ENCODE results near the gene VGLL4. TPM values are rescaled to one million over a fixed set of nuclear protein-coding genes. Genes with fewer than 3 reads are reported as not detected.

VGLL4 gene
- total RNA-seq, 1 experiment from 2014 or later, result 26.9 TPM

- H3K36me3 ChIP-seq (ENCODE audit: control insufficient read depth in 1 of 2, insufficient read depth in 2 of 2, low read length in 2 of 2), result no peaks in the 10 kb centered on the region
- H4K20me1 ChIP-seq (ENCODE audit: insufficient read depth), result no peaks in the 10 kb centered on the region
- H3K27me3 ChIP-seq (ENCODE audit: insufficient read depth, low read length), result no peaks in the 10 kb centered on the region
- H3K4me3 ChIP-seq (replicated peaks in 1 of 2; ENCODE audit: low read depth in 1 of 2, low read length in 2 of 2), result no peak overlapping the region
- DNase-seq (ENCODE audit: low read depth, low spot score) (no peak), ATAC-seq (no peak)
- RAD21 ChIA-PET (ENCODE audit: low non-redundant PET in 1 of 2, low total read pairs in 2 of 2, uncharacterized antibody in 2 of 2, unreplicated experiment in 2 of 2), result no interaction called here
- CTCF ChIA-PET, result no interaction called here
- no peak overlapping the region for H3K9ac ChIP-seq (ENCODE audit: low read length)
- no peaks in the 10 kb centered on the region for H3K9me2 ChIP-seq (ENCODE audit: insufficient read depth)
- no peak overlapping the region for H2AFZ ChIP-seq (ENCODE audit: low read depth, low read length, poor library complexity, severe bottlenecking)
- TF ChIP-seq EZH2phosphoT487 (IDR thresholded peaks at IDR 0.05; ENCODE audit: borderline replicate concordance), result no peak
- TF ChIP-seq EZH2 (IDR thresholded peaks at IDR 0.05), result no peak
- POLR2A ChIA-PET, result no interaction called here
- intact Hi-C loops (cut with micrococcal nuclease), result no loop called here
- H3K4me2 ChIP-seq (ENCODE audit: low read length), result no peak overlapping the region
- H3K4me1 ChIP-seq (ENCODE audit: control insufficient read depth in 1 of 2, insufficient read depth in 2 of 2, low read length in 2 of 2), result peaks cover 19 to 23% of the 10 kb centered on the region in 2 experiments
- H3K27ac ChIP-seq (ENCODE audit: low read depth, low read length), result no peak overlapping the region
- BruUV-seq (replicated peaks), result no TSS peak
- H3K79me2 ChIP-seq (ENCODE audit: insufficient read depth, low read length), result no peaks in the 10 kb centered on the region
- no peaks in the 10 kb centered on the region for H3K9me3 ChIP-seq (ENCODE audit: control insufficient read depth in 1 of 2, insufficient read depth in 1 of 2, low read depth in 1 of 2, low read length in 2 of 2)
Measured at GRCh38 chr3:11544412-11545181, 99.1 kb downstream of the VGLL4 start.

DNA sequence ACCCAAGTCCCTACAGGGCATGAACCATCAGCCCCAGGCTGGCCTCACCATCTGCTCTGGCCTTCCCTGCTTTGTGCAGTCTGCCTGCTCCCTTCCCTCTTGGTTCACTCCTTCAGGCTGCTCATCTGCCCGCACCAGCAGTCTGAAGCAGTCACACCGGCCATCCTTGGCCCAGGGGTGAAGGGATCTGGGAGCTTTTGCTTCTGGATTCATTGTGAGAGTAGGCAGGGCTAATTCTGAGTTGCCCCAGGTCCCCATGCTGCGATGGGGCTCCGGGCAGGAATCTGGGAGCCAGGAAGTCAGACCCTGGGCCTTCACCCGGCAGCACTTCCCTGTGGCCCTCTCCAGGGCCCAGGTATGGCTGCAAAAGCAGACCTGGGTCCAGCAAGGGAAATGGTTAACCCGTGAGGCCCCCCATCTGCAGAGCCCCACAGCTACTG lies 99.7 kb downstream of the VGLL4 start:
- H3K4me1 ChIP-seq (ENCODE audit: control insufficient read depth in 1 of 2, insufficient read depth in 2 of 2, low read length in 2 of 2), result peaks cover 13 to 17% of the 10 kb centered on the region in 2 experiments
- CTCF ChIA-PET, result no interaction called here
- ATAC-seq, result no peak
- BruUV-seq (replicated peaks), result no TSS peak
- intact Hi-C loops (cut with micrococcal nuclease), result no loop called here
- POLR2A ChIA-PET, result no interaction called here
- no peaks in the 10 kb centered on the region for H3K27me3 ChIP-seq (ENCODE audit: insufficient read depth, low read length)
- H3K4me3 ChIP-seq (replicated peaks in 1 of 2; ENCODE audit: low read depth in 1 of 2, low read length in 2 of 2), result no peak overlapping the region
- no peak overlapping the region for H3K27ac ChIP-seq (ENCODE audit: low read depth, low read length)
- RAD21 ChIA-PET (ENCODE audit: low non-redundant PET in 1 of 2, low total read pairs in 2 of 2, uncharacterized antibody in 2 of 2, unreplicated experiment in 2 of 2), result no interaction called here
- H3K4me2 ChIP-seq (ENCODE audit: low read length), result no peak overlapping the region
- H3K36me3 ChIP-seq (ENCODE audit: control insufficient read depth in 1 of 2, insufficient read depth in 2 of 2, low read length in 2 of 2), result no peaks in the 10 kb centered on the region
- no peaks in the 10 kb centered on the region for H3K9me2 ChIP-seq (ENCODE audit: insufficient read depth)
- no peak overlapping the region for H2AFZ ChIP-seq (ENCODE audit: low read depth, low read length, poor library complexity, severe bottlenecking)
- no peaks in the 10 kb centered on the region for H4K20me1 ChIP-seq (ENCODE audit: insufficient read depth)
- no peaks in the 10 kb centered on the region for H3K79me2 ChIP-seq (ENCODE audit: insufficient read depth, low read length)
- no peak for DNase-seq (ENCODE audit: low read depth, low spot score)
- H3K9me3 ChIP-seq (ENCODE audit: control insufficient read depth in 1 of 2, insufficient read depth in 1 of 2, low read depth in 1 of 2, low read length in 2 of 2), result no peaks in the 10 kb centered on the region
- no peak overlapping the region for H3K9ac ChIP-seq (ENCODE audit: low read length)
- TF ChIP-seq TCF7L2 (IDR thresholded peaks at IDR 0.05; ENCODE audit: borderline replicate concordance, extremely low read depth, insufficient read depth, insufficient read length), result no peak
- TF ChIP-seq SP1 (IDR thresholded peaks at IDR 0.05; ENCODE audit: low read depth), result no peak
- TF ChIP-seq SRF (IDR thresholded peaks at IDR 0.05; ENCODE audit: low read depth), result no peak
- TF ChIP-seq ZNF274 (IDR thresholded peaks at IDR 0.05; ENCODE audit: low read depth, low read length), result no peak
- no peak for TF ChIP-seq RAD21 (IDR thresholded peaks at IDR 0.05; ENCODE audit: low read depth)
- TF ChIP-seq, protein P1, sequence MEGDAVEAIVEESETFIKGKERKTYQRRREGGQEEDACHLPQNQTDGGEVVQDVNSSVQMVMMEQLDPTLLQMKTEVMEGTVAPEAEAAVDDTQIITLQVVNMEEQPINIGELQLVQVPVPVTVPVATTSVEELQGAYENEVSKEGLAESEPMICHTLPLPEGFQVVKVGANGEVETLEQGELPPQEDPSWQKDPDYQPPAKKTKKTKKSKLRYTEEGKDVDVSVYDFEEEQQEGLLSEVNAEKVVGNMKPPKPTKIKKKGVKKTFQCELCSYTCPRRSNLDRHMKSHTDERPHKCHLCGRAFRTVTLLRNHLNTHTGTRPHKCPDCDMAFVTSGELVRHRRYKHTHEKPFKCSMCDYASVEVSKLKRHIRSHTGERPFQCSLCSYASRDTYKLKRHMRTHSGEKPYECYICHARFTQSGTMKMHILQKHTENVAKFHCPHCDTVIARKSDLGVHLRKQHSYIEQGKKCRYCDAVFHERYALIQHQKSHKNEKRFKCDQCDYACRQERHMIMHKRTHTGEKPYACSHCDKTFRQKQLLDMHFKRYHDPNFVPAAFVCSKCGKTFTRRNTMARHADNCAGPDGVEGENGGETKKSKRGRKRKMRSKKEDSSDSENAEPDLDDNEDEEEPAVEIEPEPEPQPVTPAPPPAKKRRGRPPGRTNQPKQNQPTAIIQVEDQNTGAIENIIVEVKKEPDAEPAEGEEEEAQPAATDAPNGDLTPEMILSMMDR (IDR thresholded peaks at IDR 0.05 in 2 of 3, conservative IDR thresholded peaks at IDR 0.05 in 1 of 3; ENCODE audit: borderline replicate concordance in 1 of 3, insufficient read depth in 1 of 3, low read depth in 2 of 3, low read length in 2 of 3), result no peak
- no peak for TF ChIP-seq YY1 (IDR thresholded peaks at IDR 0.05; ENCODE audit: extremely low read depth, insufficient replicate concordance, low read depth, low read length)
- TF ChIP-seq ZFX (IDR thresholded peaks at IDR 0.05), result no peak
- no peak for TF ChIP-seq SIN3A (IDR thresholded peaks at IDR 0.05; ENCODE audit: low read depth)
- TF ChIP-seq EZH2 (IDR thresholded peaks at IDR 0.05), result no peak
- TF ChIP-seq ZBTB33 (IDR thresholded peaks at IDR 0.05; ENCODE audit: extremely low read depth, insufficient replicate concordance, low read length), result no peak
- no peak for TF ChIP-seq ATF3 (IDR thresholded peaks at IDR 0.05)
- no peak for TF ChIP-seq CBX3 (IDR thresholded peaks at IDR 0.05; ENCODE audit: low read depth)
- no peak for TF ChIP-seq POLR2AphosphoS5 (IDR thresholded peaks at IDR 0.05; ENCODE audit: low read depth, low read length)
- TF ChIP-seq MAX (IDR thresholded peaks at IDR 0.05), result no peak
